Left lung (tissue), 10 donors: ENCODE results near the gene SPNS2. TPM values are rescaled to one million over a fixed set of nuclear protein-coding genes. Genes with fewer than 3 reads are reported as not detected.

Source experiments
- ATAC-seq: fragments of 200-7000 bp; cut with Tn5 transposase; one replicate; pipeline ENCODE4 v1.9.1; 2020; ENCODE audit warnings: moderate library complexity
- DNase-seq, 4 donors: peaks; one replicate each; pipeline ENCODE4 v3.0.0-alpha.2; 2013 to 2020
- H3K27ac ChIP-seq, 2 donors: fragments of 200-600 bp; sonication (generic) in 1 of 2; one replicate each; pipeline versions ENCODE4 v1.5.0 to v1.8.0; 2020 to 2021
- H3K27me3 ChIP-seq, 2 donors: fragments of 200-600 bp; sonication (generic) in 1 of 2; one replicate each; pipeline versions ENCODE4 v1.5.0 to v1.8.0; 2020 to 2021
- H3K36me3 ChIP-seq, 2 donors: fragments of 200-600 bp; sonication (generic) in 1 of 2; one replicate each; pipeline versions ENCODE4 v1.5.0 to v1.8.0; 2020 to 2021
- H3K4me1 ChIP-seq, 2 donors: fragments of 200-600 bp; one replicate each; pipeline ENCODE4 v1.8.0; 2021
- H3K4me3 ChIP-seq, 2 donors: fragments of 200-600 bp; sonication (generic) in 1 of 2; one replicate each; pipeline versions ENCODE4 v1.5.0 to v1.8.0; 2020 to 2021; ENCODE audit warnings: mild to moderate bottlenecking in 1 of 2
- H3K9me3 ChIP-seq, 2 donors: fragments of 200-600 bp; sonication (generic) in 1 of 2; one replicate each; pipeline versions ENCODE4 v1.5.0 to v1.8.0; 2020 to 2021
- CTCF ChIP-seq, 2 donors: fragments of 200-600 bp; sonication (generic) in 1 of 2; IDR thresholded peaks; one replicate each; pipeline versions ENCODE4 v1.5.0 to v1.8.0; 2021; ENCODE audit warnings: antibody characterized with exemption in 2 of 2
- intact Hi-C, 2 donors: fragments of 100-400 bp; cut with DNase I; formaldehyde crosslinking; loops; one replicate each; pipeline versions ENCODE4 v1.11.2 to v1.14.2; 2022
- polyA plus RNA-seq, 6 donors: library from polyadenylated mRNA; unstranded; fragments of 120-200 nt; gene quantifications; one replicate each; pipeline ENCODE4 v1.2.1, GENCODE V29; 2013; ENCODE audit not compliant: insufficient read length in 6 of 6
- total RNA-seq, 2 donors: library from RNA; stranded (reverse); fragmentation: NEBNext Ultra II Directional; extraction: Animal tissue kit (Norgen Biotek cat#: 25700); gene quantifications; one replicate each; pipeline ENCODE4 v1.2.1, GENCODE V29; 2021
- donor health status: DM: no; HTN: yes; CAD: no.
- donor health status: DM: no; HTN: no; CAD: no.

The SPNS2 gene
- total and polyA plus RNA-seq, 8 donors = 19.6 to 52.4 (median 24.3) TPM

DNA sequence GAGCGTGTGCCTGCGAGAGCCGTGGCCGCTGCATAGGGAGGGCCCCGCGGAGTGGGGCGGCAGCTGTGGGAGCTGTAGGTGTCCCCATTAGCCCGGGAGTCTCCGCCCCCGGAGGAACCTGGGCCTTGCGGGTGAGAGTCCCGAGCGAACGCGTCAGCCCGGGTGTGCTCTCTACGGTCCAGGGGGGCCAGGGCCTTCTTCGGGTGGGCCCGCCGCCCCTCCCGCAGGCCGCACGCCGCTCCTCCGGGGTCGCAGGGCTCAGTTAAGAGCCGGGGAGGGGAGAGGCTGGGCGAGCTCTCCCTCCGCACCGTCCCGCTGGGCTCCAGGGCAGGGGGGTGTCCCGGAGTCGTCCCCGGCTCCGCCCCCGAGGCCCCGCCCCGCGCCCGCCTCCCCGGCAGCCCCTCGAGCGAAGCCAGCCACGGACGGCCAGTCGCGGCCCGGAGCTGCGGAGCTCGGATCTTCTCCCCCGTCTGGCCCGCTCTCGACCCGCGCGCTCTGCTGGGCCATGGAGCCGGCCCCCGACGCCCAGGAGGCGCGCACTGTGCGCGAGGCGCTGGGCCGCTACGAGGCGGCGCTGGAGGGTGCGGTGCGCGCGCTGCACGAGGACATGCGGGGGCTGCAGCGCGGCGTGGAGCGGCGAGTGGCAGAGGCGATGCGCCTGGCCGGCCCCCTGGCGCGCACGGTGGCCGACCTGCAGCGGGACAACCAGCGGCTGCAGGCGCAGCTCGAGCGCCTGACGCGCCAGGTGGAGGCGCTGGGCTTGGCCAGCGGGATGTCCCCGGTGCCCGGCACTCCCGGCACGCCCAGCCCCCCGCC, 85.6 kb downstream of the SPNS2 start, which contains the start of gene SMTNL2:
TSS of gene SMTNL2 (plus strand) at position 429 of the 816 bp plus-strand sequence. CDS start at position 506, 77 bp downstream.
- H3K9me3 ChIP-seq = no peaks in the 10 kb centered on the region
- no peak within 1 kb of the TSS for H3K27ac ChIP-seq
- H3K4me3 ChIP-seq = peak within 1 kb of the TSS; percentile 36 to 40
- intact Hi-C loops = no loop called here
- peaks cover 27 to 64% of the 10 kb centered on the region in 2 donors for H3K27me3 ChIP-seq
- no peaks in the 10 kb centered on the region for H3K36me3 ChIP-seq
- H3K4me1 ChIP-seq = peaks cover 8 to 17% of the 10 kb centered on the region in 2 donors
- TF ChIP-seq CTCF (IDR thresholded peaks at IDR 0.05) = no peak
- DNase-seq = peak in 3 of 4 donors; percentile 68 to 85 (median 78)
- ATAC-seq = peak; percentile 75

DNA sequence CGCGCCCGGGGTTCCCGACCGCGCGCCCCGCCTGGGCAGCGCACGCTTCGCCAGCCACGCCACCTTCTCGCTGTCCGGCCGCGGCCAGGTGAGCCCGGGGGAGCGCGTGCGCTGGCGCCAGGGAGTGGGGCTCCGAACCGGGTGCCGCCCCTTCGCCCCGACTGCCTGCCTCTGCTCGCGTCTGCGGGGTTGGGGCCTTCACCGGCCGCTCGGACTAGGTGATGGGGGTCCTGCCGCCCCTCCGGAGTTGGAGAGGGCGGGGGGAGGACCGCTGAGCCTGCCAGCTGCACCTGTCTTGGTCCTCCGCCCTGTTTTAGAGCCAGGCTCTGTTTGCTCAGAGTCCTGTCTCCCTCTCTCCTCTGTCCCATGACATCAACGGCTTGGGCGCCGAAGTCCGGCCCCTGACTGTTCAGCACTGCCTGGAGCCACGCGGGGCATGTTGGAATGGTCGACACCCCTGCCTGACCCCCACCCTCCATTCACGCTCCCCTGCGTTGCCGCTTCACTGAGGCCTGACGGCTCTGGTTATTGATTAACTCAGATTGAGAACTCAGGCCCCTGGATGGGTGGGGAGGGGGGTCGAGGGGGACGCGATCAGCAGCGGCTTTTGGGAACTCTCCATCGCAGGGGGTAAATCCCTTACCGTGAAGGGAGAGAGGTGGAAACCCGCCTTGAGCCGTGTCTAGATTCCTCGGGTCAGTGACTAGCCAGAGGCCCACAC, 86.4 kb downstream of the SPNS2 start:
- no peak overlapping the region for H3K27ac ChIP-seq
- H3K27me3 ChIP-seq = peaks cover 27 to 66% of the 10 kb centered on the region in 2 donors
- intact Hi-C loops = no loop called here
- no peaks in the 10 kb centered on the region for H3K36me3 ChIP-seq
- no peak for TF ChIP-seq CTCF (IDR thresholded peaks at IDR 0.05)
- DNase-seq = peak in 1 of 4 donors; percentile 72
- ATAC-seq = no peak
- peaks cover 8 to 17% of the 10 kb centered on the region in 2 donors for H3K4me1 ChIP-seq
- H3K4me3 ChIP-seq = peak overlapping the region; percentile 36 to 40
- no peaks in the 10 kb centered on the region for H3K9me3 ChIP-seq

- Histone ChIP-seq H3K36me3 (no peaks in the 10 kb centered on the region), H3K4me1 (peaks cover 8 to 17% of the 10 kb centered on the region in 2 donors), H3K27ac (no peak overlapping the region), H3K4me3 (peak overlapping the region in 1 of 2 donors; percentile 40), H3K9me3 (no peaks in the 10 kb centered on the region), H3K27me3 (peaks cover 27 to 66% of the 10 kb centered on the region in 2 donors)
- TF ChIP-seq CTCF (IDR thresholded peaks at IDR 0.05) = no peak
- intact Hi-C loops = no loop called here
- peak in 1 of 4 donors; percentile 41 for DNase-seq
- ATAC-seq = no peak
These were observed 86.9 kb downstream of the SPNS2 start for GRCh38 chr17:4585638-4585994.

GRCh38 chr17:4586043-4586442, 87.4 kb downstream of the SPNS2 start:
- TF ChIP-seq CTCF (IDR thresholded peaks at IDR 0.05) = no peak
- H3K36me3 ChIP-seq = no peaks in the 10 kb centered on the region
- H3K9me3 ChIP-seq = no peaks in the 10 kb centered on the region
- ATAC-seq (no peak), DNase-seq (no peak)
- intact Hi-C loops = no loop called here
- peak overlapping the region in 1 of 2 donors; percentile 40 for H3K4me3 ChIP-seq
- H3K27ac ChIP-seq = no peak overlapping the region
- H3K27me3 ChIP-seq = peaks cover 27 to 66% of the 10 kb centered on the region in 2 donors
- H3K4me1 ChIP-seq = peaks cover 8 to 17% of the 10 kb centered on the region in 2 donors

DNA sequence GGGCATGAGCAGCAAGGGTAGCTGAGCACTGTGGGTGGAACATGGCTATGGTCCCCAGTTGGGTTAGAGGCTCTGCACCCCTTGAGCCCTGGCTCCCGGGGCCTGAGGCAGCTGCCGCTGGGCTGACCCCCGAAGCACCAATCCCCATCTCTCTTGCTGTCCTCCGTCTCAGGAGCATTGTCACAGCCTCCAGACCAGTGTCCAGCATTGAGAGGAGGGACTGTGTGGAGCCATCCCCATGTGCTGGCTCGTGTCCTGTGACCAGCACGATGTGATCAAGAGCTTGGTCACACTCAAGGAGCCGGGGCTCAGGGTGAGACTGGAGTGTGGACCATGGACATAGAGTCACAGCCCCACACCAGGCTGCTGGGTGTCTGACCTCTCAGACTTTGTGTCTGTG, 88.5 kb downstream of the SPNS2 start:
- H3K4me3 ChIP-seq = no peak overlapping the region
- TF ChIP-seq CTCF (IDR thresholded peaks at IDR 0.05) = no peak
- no peak for ATAC-seq
- peaks cover 27 to 62% of the 10 kb centered on the region in 2 donors for H3K27me3 ChIP-seq
- no peak for DNase-seq
- H3K27ac ChIP-seq = no peak overlapping the region
- no peaks in the 10 kb centered on the region for H3K36me3 ChIP-seq
- H3K4me1 ChIP-seq = peaks cover 8 to 17% of the 10 kb centered on the region in 2 donors
- H3K9me3 ChIP-seq = no peaks in the 10 kb centered on the region
- intact Hi-C loops = no loop called here
